ENCODE results near the gene MORC3.
"Not testable (repeated sequence)": the region's sequence is repeated elsewhere in the genome, so short reads cannot be mapped to it uniquely, and the experiment has no call there.

The MORC3 gene

DNA sequence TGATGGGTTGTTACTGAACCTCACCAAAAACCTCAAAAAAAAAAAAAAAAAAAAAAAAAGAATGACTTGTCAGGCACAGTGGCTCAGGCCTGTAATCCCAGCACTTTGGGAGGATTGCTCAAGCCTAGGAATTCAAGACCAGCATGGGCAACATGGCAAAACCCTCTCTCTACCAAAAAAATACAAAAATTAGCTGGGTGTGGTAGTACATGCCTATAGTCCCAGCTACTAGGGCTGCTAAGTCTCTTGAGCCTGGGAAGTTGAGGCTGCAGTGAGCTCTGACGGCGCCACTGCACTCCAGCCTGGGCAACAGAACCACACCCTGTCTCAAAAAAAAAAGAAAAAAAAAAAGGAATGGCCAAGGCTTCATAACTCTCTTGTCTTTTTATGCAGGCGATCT is 76.3 kb downstream of the MORC3 start:
- no peak for DNase-seq
- no peaks in the 10 kb centered on the region for H3K9me3 ChIP-seq (ENCODE audit: control insufficient read depth, low read length)
- H3K4me1 ChIP-seq (ENCODE audit: control insufficient read depth, insufficient read depth, low read length, poor library complexity, severe bottlenecking) = no peaks in the 10 kb centered on the region
- no peaks in the 10 kb centered on the region for H3K27me3 ChIP-seq (replicated peaks; ENCODE audit: control insufficient read depth, insufficient read depth, low read length, poor library complexity, severe bottlenecking)
- no peaks in the 10 kb centered on the region for H3K36me3 ChIP-seq (ENCODE audit: control insufficient read depth, insufficient read depth, low read length)
- H3K4me3 ChIP-seq (ENCODE audit: insufficient read depth, low read depth, low read length, poor library complexity, severe bottlenecking) = no peak overlapping the region
- no peak overlapping the region for H3K27ac ChIP-seq (ENCODE audit: insufficient read depth, low read length, poor library complexity, severe bottlenecking)

DNA sequence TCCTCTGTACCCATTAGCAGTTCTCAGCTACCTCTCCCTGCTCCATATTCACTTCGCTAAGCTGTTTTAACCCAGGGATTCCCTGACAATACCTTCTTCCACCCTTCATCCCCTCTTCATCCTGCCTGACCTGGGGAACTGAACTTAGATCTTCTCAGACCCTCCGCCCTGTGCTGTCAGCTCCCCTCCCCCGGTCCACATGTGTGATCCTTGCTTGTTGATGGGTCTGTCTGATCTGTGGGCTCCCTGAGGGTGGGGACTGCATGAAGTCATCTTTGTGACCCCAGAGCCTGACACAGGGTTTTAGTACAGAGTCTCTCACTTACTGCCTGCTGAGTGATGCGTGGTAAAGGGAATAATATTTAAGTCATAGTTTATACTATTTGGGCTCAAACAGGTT is 77.0 kb downstream of the MORC3 start:
- no peak overlapping the region for H3K4me3 ChIP-seq (ENCODE audit: insufficient read depth, low read depth, low read length, poor library complexity, severe bottlenecking)
- DNase-seq = no peak
- H3K27ac ChIP-seq (ENCODE audit: insufficient read depth, low read length, poor library complexity, severe bottlenecking) = no peak overlapping the region
- H3K36me3 ChIP-seq (ENCODE audit: control insufficient read depth, insufficient read depth, low read length) = no peaks in the 10 kb centered on the region
- no peaks in the 10 kb centered on the region for H3K27me3 ChIP-seq (replicated peaks; ENCODE audit: control insufficient read depth, insufficient read depth, low read length, poor library complexity, severe bottlenecking)
- H3K9me3 ChIP-seq (ENCODE audit: control insufficient read depth, low read length) = no peaks in the 10 kb centered on the region
- no peaks in the 10 kb centered on the region for H3K4me1 ChIP-seq (ENCODE audit: control insufficient read depth, insufficient read depth, low read length, poor library complexity, severe bottlenecking)

DNA sequence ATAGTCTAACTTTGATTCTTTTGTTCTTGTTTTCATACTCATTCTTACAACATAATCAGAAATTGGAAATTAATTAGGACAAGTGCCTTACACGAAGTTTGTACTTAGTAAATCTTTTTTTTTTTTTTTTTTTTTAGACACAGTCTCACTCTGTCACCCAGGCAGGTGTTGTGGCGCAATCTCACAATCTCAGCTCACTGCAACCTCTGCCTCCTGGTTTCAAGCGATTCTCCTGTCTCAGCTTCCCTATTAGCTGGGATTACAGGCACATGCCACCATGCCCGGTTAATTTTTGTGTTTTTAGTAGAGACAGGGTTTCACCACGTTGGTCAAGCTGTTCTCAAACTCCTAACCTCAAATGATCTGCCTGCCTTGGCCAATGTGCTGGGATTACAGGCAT is 77.6 kb downstream of the MORC3 start:
- Histone ChIP-seq H3K27ac (ENCODE audit: insufficient read depth, low read length, poor library complexity, severe bottlenecking) (no peak overlapping the region), H3K9me3 (ENCODE audit: control insufficient read depth, low read length) (no peaks in the 10 kb centered on the region), H3K27me3 (replicated peaks; ENCODE audit: control insufficient read depth, insufficient read depth, low read length, poor library complexity, severe bottlenecking) (no peaks in the 10 kb centered on the region), H3K36me3 (ENCODE audit: control insufficient read depth, insufficient read depth, low read length) (no peaks in the 10 kb centered on the region), H3K4me1 (ENCODE audit: control insufficient read depth, insufficient read depth, low read length, poor library complexity, severe bottlenecking) (no peaks in the 10 kb centered on the region), H3K4me3 (ENCODE audit: insufficient read depth, low read depth, low read length, poor library complexity, severe bottlenecking) (no peak overlapping the region)
- no peak for DNase-seq

DNA sequence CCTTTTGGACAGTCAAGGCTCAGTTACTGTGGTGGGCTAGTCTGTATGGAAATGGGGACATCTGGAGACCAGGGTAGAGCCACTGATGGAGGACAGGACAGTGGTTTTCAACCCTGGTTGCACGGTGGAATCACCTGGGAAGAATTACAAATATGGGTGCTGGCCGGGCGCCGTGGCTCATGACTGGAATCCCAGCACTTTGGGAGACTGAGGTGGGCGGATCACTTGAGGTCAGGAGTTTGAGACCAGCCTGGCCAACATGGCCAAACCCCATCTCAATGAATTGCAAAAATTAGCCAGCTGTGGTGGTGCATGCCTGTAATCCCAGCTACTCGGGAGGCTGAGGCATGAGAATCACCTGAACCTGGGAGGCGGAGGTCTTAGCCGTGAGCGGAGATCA is 79.7 kb downstream of the MORC3 start:
- H3K27me3 ChIP-seq (replicated peaks; ENCODE audit: control insufficient read depth, insufficient read depth, low read length, poor library complexity, severe bottlenecking); H3K27ac ChIP-seq (ENCODE audit: insufficient read depth, low read length, poor library complexity, severe bottlenecking); H3K9me3 ChIP-seq (ENCODE audit: control insufficient read depth, low read length); H3K4me1 ChIP-seq (ENCODE audit: control insufficient read depth, insufficient read depth, low read length, poor library complexity, severe bottlenecking); H3K4me3 ChIP-seq (ENCODE audit: insufficient read depth, low read depth, low read length, poor library complexity, severe bottlenecking); DNase-seq; H3K36me3 ChIP-seq (ENCODE audit: control insufficient read depth, insufficient read depth, low read length): not testable (repeated sequence)

DNA sequence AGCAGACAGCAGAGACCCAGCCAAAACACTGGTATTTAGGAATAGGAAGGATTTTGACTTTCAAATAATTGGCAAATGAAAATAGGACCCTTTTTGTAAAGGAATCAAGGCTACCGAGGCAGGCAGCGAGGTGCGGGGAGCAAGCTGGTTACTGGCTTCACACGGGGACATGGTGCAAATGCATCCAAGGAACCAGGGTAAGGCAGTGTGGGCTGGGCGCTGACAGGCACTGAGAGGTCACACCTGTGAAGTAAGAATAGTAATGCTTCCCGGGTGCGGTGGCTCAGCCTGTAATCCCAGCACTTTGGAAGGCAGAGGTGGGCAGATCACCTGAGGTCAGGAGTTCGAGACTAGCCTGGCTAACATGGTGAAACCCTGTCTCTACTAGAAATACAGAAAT is 80.7 kb downstream of the MORC3 start:
- Histone ChIP-seq H3K4me3 (ENCODE audit: insufficient read depth, low read depth, low read length, poor library complexity, severe bottlenecking) (no peak overlapping the region), H3K9me3 (ENCODE audit: control insufficient read depth, low read length) (no peaks in the 10 kb centered on the region), H3K27ac (ENCODE audit: insufficient read depth, low read length, poor library complexity, severe bottlenecking) (no peak overlapping the region), H3K4me1 (ENCODE audit: control insufficient read depth, insufficient read depth, low read length, poor library complexity, severe bottlenecking) (no peaks in the 10 kb centered on the region), H3K36me3 (ENCODE audit: control insufficient read depth, insufficient read depth, low read length) (no peaks in the 10 kb centered on the region), H3K27me3 (replicated peaks; ENCODE audit: control insufficient read depth, insufficient read depth, low read length, poor library complexity, severe bottlenecking) (no peaks in the 10 kb centered on the region)
- DNase-seq = no peak

GRCh38 chr21:36402339-36402738 is 82.3 kb downstream of the MORC3 start:
- Histone ChIP-seq H3K4me3 (ENCODE audit: insufficient read depth, low read depth, low read length, poor library complexity, severe bottlenecking) (no peak overlapping the region), H3K27ac (ENCODE audit: insufficient read depth, low read length, poor library complexity, severe bottlenecking) (no peak overlapping the region), H3K4me1 (ENCODE audit: control insufficient read depth, insufficient read depth, low read length, poor library complexity, severe bottlenecking) (no peaks in the 10 kb centered on the region), H3K9me3 (ENCODE audit: control insufficient read depth, low read length) (no peaks in the 10 kb centered on the region), H3K36me3 (ENCODE audit: control insufficient read depth, insufficient read depth, low read length) (no peaks in the 10 kb centered on the region), H3K27me3 (replicated peaks; ENCODE audit: control insufficient read depth, insufficient read depth, low read length, poor library complexity, severe bottlenecking) (no peaks in the 10 kb centered on the region)
- DNase-seq = no peak

DNA sequence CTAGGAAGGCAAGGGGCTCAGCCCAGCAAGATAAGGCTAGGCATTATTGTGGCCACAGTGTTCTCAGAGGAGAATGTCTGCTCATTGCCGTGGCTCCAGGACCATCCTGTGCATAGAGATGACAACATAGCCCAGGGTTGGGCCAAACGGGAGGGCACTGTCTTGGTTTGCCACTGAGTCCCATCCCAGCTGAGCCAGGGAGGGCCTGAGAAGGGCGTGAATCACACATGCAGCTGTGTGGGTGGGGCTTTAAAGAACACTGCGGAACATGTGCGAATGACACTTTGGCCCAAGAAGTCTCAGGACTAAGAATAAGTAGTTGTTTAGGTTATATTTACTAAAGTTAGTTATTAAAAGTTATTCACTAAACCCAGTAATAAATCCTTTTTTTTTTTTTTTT is 83.7 kb downstream of the MORC3 start:
- no peaks in the 10 kb centered on the region for H3K4me1 ChIP-seq (ENCODE audit: control insufficient read depth, insufficient read depth, low read length, poor library complexity, severe bottlenecking)
- H3K36me3 ChIP-seq (ENCODE audit: control insufficient read depth, insufficient read depth, low read length) = no peaks in the 10 kb centered on the region
- no peaks in the 10 kb centered on the region for H3K27me3 ChIP-seq (replicated peaks; ENCODE audit: control insufficient read depth, insufficient read depth, low read length, poor library complexity, severe bottlenecking)
- no peak overlapping the region for H3K4me3 ChIP-seq (ENCODE audit: insufficient read depth, low read depth, low read length, poor library complexity, severe bottlenecking)
- H3K27ac ChIP-seq (ENCODE audit: insufficient read depth, low read length, poor library complexity, severe bottlenecking) = no peak overlapping the region
- DNase-seq = no peak
- H3K9me3 ChIP-seq (ENCODE audit: control insufficient read depth, low read length) = no peaks in the 10 kb centered on the region

DNA sequence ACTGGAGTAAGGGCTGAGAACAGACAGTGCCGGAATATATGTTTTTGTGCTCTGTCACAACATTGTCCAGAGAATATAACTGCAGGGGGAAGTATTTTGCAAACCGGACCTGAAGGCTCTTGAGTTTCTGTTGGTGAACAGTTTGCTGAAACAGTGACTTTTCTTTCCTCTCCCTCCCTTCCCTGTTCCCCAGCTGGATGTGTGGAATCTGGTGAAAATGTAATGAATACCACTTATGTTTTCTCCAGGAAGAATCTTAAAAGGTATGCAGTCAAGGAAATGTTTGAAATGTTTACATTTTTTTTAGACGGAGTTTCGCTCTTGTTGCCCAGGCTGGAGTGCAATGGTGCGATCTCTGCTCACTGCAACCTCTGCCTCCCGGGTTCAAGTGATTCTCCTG is 88.6 kb downstream of the MORC3 start:
- no peak for DNase-seq
- no peak overlapping the region for H3K27ac ChIP-seq (ENCODE audit: insufficient read depth, low read length, poor library complexity, severe bottlenecking)
- no peaks in the 10 kb centered on the region for H3K27me3 ChIP-seq (replicated peaks; ENCODE audit: control insufficient read depth, insufficient read depth, low read length, poor library complexity, severe bottlenecking)
- no peaks in the 10 kb centered on the region for H3K36me3 ChIP-seq (ENCODE audit: control insufficient read depth, insufficient read depth, low read length)
- H3K4me3 ChIP-seq (ENCODE audit: insufficient read depth, low read depth, low read length, poor library complexity, severe bottlenecking) = no peak overlapping the region
- no peaks in the 10 kb centered on the region for H3K4me1 ChIP-seq (ENCODE audit: control insufficient read depth, insufficient read depth, low read length, poor library complexity, severe bottlenecking)
- H3K9me3 ChIP-seq (ENCODE audit: control insufficient read depth, low read length) = no peaks in the 10 kb centered on the region

- Histone ChIP-seq H3K27me3 (replicated peaks; ENCODE audit: control insufficient read depth, insufficient read depth, low read length, poor library complexity, severe bottlenecking) (no peaks in the 10 kb centered on the region), H3K9me3 (ENCODE audit: control insufficient read depth, low read length) (no peaks in the 10 kb centered on the region), H3K4me3 (ENCODE audit: insufficient read depth, low read depth, low read length, poor library complexity, severe bottlenecking) (no peak overlapping the region), H3K27ac (ENCODE audit: insufficient read depth, low read length, poor library complexity, severe bottlenecking) (no peak overlapping the region), H3K4me1 (ENCODE audit: control insufficient read depth, insufficient read depth, low read length, poor library complexity, severe bottlenecking) (no peaks in the 10 kb centered on the region), H3K36me3 (ENCODE audit: control insufficient read depth, insufficient read depth, low read length) (no peaks in the 10 kb centered on the region)
- DNase-seq = no peak
These were observed 91.3 kb downstream of the MORC3 start for GRCh38 chr21:36411301-36411700.

- Histone ChIP-seq H3K36me3 (ENCODE audit: control insufficient read depth, insufficient read depth, low read length) (no peaks in the 10 kb centered on the region), H3K27me3 (replicated peaks; ENCODE audit: control insufficient read depth, insufficient read depth, low read length, poor library complexity, severe bottlenecking) (no peaks in the 10 kb centered on the region), H3K4me1 (ENCODE audit: control insufficient read depth, insufficient read depth, low read length, poor library complexity, severe bottlenecking) (no peaks in the 10 kb centered on the region), H3K27ac (ENCODE audit: insufficient read depth, low read length, poor library complexity, severe bottlenecking) (no peak overlapping the region), H3K9me3 (ENCODE audit: control insufficient read depth, low read length) (no peaks in the 10 kb centered on the region), H3K4me3 (ENCODE audit: insufficient read depth, low read depth, low read length, poor library complexity, severe bottlenecking) (no peak overlapping the region)
- DNase-seq = no peak
These were observed 92.9 kb downstream of the MORC3 start for GRCh38 chr21:36412916-36413315.

DNA sequence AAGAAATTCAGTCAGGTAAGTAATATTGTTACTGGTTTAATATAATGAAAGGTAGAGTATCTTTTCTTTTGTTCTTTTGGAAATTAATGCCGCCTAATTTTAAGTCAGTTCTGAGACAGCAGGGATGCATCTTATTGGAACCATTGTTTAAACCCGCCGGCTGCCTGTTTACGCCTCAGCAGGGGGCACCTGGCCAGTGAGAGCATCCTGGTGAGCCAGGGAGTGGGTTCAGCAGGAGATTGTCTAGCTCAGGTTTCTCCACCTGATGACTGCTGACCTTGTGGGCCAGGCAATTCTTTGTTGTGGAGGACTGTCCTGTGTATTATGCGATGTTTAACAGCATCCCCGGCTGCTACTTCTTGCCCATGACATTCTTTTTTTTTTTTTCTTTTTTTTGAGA is 95.4 kb downstream of the MORC3 start:
- no peaks in the 10 kb centered on the region for H3K27me3 ChIP-seq (replicated peaks; ENCODE audit: control insufficient read depth, insufficient read depth, low read length, poor library complexity, severe bottlenecking)
- no peaks in the 10 kb centered on the region for H3K36me3 ChIP-seq (ENCODE audit: control insufficient read depth, insufficient read depth, low read length)
- no peak overlapping the region for H3K27ac ChIP-seq (ENCODE audit: insufficient read depth, low read length, poor library complexity, severe bottlenecking)
- no peak for DNase-seq
- no peak overlapping the region for H3K4me3 ChIP-seq (ENCODE audit: insufficient read depth, low read depth, low read length, poor library complexity, severe bottlenecking)
- no peaks in the 10 kb centered on the region for H3K9me3 ChIP-seq (ENCODE audit: control insufficient read depth, low read length)
- H3K4me1 ChIP-seq (ENCODE audit: control insufficient read depth, insufficient read depth, low read length, poor library complexity, severe bottlenecking) = no peaks in the 10 kb centered on the region
